Jurkat, Clone E6-1 (cell line): ENCODE measurements around the gene AHNAK.

ENCODE experiments used
- DNase-seq: peaks from one replicate; pipeline ENCODE4 v3.0.0-alpha.2; 2011; ENCODE audit warnings: low read depth, low spot score
- H3K4me3 ChIP-seq: 2 replicates; pipeline ENCODE4 v1.5.1; 2011; ENCODE audit warnings: mild to moderate bottlenecking, low read length, control low read depth, moderate library complexity

Gene AHNAK

GRCh38 chr11:62539238-62539925 lies 7.2 kb downstream of the AHNAK start:
- no peak for DNase-seq
- no peak overlapping the region for H3K4me3 ChIP-seq

- no peak for DNase-seq
- no peak overlapping the region for H3K4me3 ChIP-seq
Measured at GRCh38 chr11:62538470-62539237, 8.0 kb downstream of the AHNAK start.

GRCh38 chr11:62536301-62536957 lies 10.2 kb downstream of the AHNAK start:
- DNase-seq, result no peak
- H3K4me3 ChIP-seq, result no peak overlapping the region

GRCh38 chr11:62535802-62536201 lies 10.8 kb downstream of the AHNAK start:
- no peak for DNase-seq
- no peak overlapping the region for H3K4me3 ChIP-seq

GRCh38 chr11:62534779-62535545 lies 11.6 kb downstream of the AHNAK start:
- H3K4me3 ChIP-seq, result no peak overlapping the region
- no peak for DNase-seq

GRCh38 chr11:62532096-62532495 lies 14.5 kb downstream of the AHNAK start:
- no peak overlapping the region for H3K4me3 ChIP-seq
- no peak for DNase-seq

- H3K4me3 ChIP-seq, result no peak overlapping the region
- DNase-seq, result no peak
Measured at GRCh38 chr11:62516736-62517371, 29.8 kb downstream of the AHNAK start.

GRCh38 chr11:62514151-62514550 lies 32.5 kb downstream of the AHNAK start:
- DNase-seq, result no peak
- H3K4me3 ChIP-seq, result no peak overlapping the region

- H3K4me3 ChIP-seq, result no peak overlapping the region
- no peak for DNase-seq
Measured at GRCh38 chr11:62513626-62514025, 33.0 kb downstream of the AHNAK start.

GRCh38 chr11:62512961-62513360 lies 33.6 kb downstream of the AHNAK start:
- H3K4me3 ChIP-seq, result no peak overlapping the region
- no peak for DNase-seq

- no peak overlapping the region for H3K4me3 ChIP-seq
- no peak for DNase-seq
Measured at GRCh38 chr11:62508336-62509058, 38.1 kb downstream of the AHNAK start.

- H3K4me3 ChIP-seq, result no peak overlapping the region
- no peak for DNase-seq
Measured at GRCh38 chr11:62507125-62507422, 39.5 kb downstream of the AHNAK start.

GRCh38 chr11:62506413-62507124 lies 40.0 kb downstream of the AHNAK start:
- no peak for DNase-seq
- H3K4me3 ChIP-seq, result no peak overlapping the region

GRCh38 chr11:62505440-62506091 lies 41.0 kb downstream of the AHNAK start:
- H3K4me3 ChIP-seq, result no peak overlapping the region
- no peak for DNase-seq

GRCh38 chr11:62505059-62505439 lies 41.6 kb downstream of the AHNAK start:
- no peak overlapping the region for H3K4me3 ChIP-seq
- no peak for DNase-seq

GRCh38 chr11:62504158-62504973 lies 42.2 kb downstream of the AHNAK start:
- no peak overlapping the region for H3K4me3 ChIP-seq
- no peak for DNase-seq
